ENCODE measurements around the gene HMX3.

HMX3 gene

DNA sequence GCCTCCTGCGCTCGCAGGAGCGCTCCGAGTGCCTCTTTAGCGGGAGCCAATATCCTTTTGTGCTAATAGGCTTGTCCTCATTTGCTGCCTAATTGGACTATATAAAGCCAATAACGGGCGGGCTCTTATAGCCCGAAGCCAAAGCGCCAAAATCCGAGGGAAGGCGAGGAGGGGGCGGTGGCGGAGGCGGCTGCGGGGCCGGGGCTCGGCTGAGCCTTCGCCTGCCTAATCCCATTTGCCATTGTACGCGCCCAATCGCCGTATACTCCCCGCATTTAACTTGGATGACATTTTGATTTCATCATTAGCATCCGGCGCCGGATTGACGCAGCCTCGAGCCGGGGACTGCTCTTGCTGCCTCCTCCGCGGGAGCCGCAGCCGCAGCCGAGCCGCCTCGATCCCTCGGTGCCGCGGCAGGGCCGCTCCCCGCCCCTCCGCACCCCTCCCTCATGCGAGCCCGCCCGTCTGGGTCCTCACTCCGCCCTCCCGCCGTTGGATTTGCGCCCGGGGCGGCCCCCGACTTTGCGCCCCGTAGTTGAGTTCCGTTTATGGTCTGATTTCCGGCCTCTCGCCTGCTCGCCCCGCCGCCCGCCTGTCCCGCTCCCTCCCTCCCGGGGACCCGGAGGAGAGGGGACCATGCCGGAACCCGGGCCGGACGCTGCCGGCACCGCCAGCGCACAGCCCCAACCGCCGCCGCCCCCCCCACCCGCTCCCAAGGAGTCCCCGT is at the start of gene HMX3:
Gene HMX3 (plus strand): TSS at position 556 of the 727 bp plus-strand sequence. CDS start 81 bp downstream, at position 637.
- peak in 1 of 2 experiments; percentile 1 for DNase-seq

DNA sequence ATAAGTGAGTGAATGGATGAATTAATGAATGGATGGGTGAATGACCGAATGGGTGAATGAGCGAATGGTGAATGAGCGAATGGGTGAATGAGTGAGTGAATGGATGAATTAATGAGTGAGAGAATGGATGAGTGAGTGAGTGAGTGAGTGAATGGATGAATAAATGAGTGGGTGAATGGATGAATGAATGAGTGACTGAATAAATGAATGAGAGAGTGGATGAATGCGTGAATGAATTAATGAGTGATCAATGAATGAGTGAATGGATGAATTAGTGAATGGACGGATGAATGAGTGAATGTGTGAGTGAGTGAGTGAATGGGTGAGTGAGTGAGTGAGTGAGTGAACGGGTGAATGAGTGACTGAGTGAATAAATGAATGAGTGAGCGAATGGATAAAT is 49.5 kb upstream of the HMX3 start:
- DNase-seq: no peak

DNA sequence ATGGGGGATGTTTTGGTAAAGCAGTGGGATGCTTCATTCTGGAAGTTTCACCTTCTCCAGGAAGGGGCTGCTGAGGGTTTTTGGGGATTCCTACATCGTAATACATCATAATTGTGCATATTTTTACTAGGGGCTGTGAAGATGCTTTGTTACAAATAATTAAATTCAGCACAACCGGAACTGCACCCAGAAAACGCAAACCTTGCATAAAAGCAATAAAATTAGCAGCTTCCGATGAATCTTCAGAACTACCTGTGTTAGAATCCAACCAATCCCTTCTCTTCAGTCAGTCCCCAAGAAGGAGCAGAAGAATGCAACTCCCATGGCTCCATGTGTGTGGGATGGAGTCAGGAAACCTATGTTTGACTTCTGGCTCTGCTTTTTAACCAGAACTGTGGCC is 48.4 kb upstream of the HMX3 start:
- no peak for DNase-seq

DNA sequence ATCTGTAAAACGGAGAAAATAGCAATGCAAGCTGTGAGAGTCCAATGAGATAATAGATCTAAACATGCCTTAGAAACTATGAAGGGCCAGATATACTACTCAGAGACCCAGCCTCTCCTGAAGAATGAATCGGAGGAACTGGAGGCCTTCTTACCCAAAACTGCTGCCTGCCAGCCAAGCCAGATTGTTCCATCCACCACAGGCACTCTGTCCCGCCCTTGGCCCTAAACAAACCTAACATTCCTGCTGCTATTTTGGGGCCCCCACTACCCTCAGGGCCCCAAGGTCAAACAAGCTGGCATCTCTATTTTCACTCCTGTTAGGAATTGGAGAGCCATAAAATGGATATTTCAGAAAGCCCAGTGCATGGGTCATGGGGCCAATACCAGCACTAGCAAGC is 48.0 kb upstream of the HMX3 start:
- no peak for DNase-seq

DNA sequence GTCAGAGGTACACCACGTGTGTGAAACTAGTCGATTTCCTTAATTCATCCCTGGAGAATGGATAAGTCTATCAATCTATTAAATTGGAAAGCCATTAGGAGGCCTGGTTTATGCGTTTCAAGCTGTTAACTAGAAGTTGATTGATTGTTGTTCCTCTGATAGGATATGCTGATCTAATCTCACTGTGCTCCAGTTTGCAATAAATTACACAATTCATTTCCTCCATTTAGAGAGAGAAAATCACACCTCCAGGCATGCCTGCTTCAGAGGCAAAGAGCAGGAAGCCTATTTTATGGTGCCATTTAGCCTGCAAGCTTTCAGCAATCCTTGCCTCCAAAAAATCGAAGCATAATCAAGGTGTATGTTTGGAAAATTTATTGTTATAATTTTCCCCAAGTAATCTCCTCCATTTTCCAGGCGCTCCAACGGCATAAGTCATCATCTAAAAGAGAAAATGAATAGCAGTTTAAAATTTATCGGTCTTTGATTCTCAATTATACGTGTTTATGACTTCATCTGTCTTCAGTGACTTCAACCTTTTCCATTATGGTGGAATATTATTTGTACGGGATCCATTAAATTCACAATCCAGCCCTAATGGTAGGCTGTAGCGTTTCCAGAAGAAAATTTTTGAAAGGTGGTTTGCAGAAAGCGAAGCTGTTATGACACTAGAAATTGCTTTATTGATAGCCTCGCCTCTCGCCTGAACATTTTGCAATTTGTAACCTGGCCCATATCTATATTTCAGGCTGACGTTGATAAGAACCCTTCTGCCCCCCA is 42.9 kb upstream of the HMX3 start:
- no peak for DNase-seq

DNA sequence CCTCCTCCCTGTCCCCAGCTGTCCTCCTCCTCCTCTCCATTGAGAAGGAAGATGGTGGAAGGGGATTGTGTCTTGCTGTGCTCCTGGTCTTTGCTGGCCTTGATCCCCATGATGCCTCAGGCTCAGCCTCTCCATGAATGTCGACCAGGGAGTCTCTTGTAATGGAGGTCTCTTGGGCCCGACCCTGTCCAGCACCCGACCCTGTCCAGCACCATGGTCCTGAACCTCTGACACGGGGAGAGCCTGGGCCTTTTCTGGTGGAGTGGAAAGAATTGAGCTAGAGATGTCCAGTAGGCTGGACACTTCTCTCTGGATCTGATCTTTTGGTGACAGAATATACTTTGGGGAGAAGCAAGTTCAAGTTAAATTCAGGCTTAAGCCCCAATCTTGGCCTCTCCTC is 42.3 kb upstream of the HMX3 start:
- DNase-seq: no peak

DNA sequence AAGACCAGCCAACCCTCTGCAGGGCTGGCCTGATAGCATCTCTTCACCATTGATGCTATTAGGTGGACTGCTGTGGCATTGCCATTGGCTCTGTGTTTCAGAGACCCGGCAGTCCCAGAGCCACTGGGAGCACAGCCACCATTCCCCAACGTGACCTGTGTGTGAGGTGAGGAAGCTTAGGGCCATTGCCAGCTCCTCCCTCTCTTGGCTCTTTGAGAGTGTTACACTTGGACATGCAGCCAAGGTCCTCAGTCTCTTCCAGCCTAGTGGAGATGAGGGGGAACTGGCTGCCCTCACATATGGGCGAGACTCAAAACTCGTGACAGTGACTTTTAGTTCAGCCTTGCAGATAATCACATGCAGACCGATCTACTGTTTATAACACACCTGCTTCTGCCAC is 39.3 kb upstream of the HMX3 start:
- no peak for DNase-seq

DNA sequence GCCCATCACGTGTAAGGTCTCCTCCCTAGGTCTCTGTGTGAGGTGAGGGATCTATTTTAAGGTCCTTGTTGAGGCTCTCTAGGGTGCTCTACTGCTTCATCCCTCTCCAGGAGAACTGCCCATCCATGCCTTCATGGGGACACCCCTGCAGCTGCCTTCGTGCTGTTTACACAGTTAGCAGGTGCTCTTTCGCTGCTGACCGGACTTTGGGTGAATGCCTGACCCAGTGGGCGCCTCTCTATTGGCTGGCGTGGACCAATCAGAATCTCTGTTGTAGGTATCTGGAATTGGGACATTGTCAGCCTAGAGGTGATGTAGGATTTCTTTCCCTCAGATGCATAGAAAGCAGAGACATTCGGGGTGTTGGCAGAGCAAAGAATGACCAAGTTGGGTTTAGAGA is 38.7 kb upstream of the HMX3 start:
- no peak for DNase-seq

DNA sequence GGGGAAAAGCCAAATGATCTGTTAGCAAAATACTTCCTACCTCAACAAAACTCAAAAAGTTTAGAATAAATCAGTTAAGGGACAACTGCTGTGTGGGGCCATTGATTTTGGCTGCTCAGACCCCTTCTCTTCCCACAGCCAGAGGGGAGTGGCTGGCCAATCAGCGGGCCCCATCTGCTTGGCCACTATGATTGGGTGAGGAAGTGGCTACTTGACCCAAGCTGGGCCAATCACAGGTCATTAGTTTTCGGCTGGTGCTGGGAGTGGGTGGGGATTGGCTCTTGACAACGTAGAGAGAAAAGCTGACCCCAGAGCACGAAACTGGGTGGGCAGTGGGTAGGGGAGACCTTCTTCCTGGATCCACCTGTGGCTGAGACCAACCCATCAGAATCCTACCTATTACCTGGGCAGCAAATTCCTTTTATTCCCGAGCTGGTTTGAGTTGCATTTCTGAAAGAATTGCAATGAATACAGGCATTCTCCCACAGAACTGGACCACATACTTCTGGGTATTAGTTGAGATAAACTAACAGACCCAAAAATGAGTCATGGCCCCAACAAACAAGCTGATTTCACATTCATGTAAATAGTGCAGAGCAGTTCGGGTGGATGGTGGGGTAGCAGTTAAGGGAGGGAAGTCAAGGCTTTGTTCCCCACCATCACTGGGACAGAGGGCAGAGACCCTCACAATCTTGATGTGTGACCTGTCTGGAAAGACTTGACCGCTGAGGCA is 35.6 kb upstream of the HMX3 start:
- DNase-seq: no peak

DNA sequence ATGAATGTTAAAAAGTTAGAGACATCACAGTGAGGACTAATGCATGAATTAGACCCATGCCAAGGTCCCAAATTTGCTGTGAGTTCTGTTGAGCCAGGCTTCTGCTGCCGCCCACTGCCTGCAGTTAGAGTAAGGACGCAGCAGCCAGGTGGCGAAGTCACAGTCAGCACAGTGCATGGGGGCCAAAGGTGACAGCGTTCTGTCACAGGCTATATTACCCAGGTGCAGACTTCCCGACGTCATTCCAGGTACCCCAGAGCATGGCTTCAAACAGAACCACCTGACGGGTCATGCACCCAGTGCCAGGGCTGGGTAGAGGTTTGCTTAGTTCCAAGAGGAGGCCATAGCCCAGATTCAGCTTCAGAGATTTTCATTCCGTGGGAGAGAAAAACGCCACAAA is 33.9 kb upstream of the HMX3 start:
- no peak for DNase-seq

DNA sequence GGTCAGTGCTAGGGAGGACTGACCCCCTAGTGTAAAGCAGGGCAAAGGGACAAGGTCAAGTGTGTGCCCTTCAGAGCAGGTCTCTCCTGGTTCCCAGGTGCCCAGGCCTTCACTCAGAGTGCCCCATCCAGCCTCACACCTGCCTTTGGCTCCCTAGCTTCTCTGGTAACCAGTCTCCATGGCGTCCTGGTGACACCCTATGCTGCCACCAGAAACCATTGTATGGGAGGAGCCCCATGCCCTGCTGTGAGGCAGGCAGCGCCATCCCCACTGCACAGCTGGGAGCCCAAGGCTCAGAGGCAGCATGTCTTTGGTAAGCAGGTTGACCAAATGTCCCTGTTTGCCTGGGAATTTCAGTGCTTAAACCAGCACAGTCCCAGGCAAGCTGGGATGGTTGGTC is 33.1 kb upstream of the HMX3 start:
- no peak for DNase-seq

DNA sequence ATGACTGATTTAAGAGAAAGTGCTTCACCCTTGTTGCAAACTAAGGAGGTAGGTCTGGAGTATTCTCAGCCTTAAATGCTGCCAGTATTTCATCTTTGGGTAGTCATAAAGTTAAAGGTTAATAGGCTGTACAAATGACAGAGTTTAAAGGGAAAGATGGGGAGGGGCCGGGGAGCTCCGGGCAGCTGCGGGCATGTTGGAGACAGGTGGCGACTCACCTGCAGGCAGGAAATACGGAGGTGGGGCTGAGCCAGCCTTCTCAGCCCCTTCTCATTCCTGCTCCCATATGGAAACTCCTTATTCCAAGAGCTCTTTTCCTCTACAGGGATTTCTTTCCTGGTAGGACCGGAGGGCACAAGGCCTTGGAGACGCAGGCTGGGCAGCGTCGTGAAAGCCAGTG is 31.8 kb upstream of the HMX3 start:
- DNase-seq: no peak

DNA sequence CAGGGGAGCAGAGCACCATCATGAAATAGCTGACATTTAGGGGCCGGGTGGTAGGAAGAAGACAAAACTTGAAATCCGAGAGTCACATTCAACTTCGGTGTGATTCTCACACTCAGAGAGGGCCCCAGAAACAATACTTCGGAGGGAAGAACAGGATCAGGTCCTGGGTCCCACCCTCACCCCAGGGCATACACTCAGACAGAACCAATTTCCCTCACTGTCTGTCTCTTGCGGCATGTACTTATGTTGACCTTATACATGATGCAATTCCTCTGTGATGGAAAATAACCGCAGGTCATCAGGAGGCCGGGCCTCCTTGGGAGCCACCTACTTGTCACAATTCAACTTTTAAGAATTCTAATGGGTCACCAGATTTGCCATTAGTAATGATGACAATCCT is 26.3 kb upstream of the HMX3 start:
- no peak for DNase-seq

DNA sequence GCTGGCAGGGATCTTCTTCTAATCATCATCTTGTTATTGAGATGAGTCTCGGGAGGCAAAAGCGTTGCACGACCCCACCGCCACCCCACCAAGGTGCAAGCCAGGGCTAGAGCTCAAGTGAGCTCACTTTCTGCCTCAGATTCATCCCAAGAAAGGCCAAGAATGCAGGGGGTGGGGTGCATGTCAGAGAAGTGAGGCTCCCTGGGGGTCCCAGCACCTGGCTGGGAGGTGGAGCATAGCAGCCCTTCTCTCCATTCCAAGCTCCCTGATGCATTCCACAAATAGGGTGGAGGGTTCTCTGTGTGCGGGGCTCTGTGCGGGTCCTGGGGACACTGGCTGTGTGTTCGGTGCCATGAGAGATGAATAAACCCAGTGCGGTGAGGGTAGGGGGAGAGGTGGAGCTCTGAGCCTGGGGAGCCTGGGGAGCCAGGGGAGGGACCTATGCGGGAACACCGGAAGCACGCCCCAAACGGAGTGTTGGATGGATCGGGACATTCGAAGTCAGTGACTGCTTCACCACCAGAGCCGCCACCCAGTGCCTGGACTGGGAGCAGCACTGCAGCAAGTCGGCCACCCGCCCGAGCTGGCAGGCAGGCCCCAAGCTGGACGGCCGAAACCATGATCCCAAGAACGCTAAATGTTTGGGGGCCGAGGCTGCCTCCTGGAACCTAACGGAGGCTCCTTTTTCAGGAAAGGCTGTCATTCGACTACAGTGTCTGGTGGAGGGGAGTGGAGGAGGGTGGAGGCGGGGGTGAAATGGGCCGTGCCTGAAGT is 17.9 kb upstream of the HMX3 start:
- no peak for DNase-seq

DNA sequence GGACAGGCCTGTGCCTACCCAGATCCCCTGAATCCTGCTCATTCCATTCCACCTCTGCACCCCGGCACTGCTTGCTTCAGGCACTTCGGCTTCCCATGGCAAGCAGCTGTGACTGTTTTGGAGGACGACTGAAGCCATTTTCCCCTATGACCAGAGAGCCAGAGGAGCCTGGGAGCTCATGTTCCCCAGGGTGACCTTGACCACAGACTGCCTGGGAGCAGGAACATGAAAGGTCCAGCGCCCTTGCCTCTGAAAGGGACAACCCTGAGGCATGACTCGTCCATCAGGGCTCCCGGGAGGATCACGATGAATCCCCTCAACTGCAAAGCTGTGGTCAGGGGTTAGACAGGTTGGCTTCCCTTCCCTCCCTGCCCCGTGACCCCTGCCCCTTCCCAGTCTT is 16.7 kb upstream of the HMX3 start:
- DNase-seq: no peak

DNA sequence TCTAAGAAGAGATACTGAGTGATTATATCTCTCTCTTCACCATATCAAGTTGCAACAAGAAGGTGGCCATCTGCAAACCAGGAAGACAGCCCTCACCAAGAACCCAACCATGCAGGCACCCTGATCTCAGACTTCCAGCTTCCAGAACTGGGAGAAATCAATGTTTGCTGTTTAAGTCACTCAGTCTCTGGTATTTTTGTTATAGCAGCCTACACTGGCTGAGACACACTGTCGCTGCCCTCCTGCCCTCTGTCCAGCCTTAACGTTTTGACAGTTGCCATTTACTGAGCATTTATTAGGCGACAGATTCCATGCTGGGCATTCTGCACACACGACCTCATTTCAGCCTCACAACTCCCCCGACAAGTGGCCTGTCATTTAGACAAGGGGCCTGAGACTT is 9.5 kb upstream of the HMX3 start:
- DNase-seq: no peak

DNA sequence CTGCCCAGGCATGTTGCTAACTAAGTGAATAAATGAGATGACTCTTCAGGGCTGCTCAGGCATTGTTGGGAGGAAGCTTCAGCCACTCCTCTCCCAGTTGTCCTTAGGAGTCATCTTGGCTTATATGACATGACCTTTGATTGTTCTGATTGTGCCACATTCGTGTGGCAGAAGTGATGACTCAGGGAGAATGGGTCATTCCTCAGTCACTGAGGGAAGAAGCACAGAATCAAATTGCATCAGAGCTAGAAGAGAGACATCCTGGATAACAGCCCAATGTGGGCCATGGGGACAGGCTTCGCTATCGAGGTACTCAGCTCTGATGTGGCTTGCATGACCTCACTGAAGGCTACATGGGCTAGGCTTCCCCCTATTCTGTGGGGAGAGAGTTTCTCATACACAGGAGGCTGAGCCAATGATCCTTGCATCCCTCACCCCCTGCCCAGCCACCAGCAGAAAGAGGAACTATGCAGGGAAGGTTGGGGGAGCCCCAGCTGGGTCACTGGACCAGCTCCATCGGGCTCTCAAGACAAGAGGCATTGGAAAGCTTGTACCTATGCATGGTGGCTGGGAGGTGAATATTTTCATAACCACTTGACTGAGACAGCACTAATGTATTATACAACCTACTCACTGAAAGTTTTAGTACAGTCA is 6.0 kb upstream of the HMX3 start:
- DNase-seq: no peak

DNA sequence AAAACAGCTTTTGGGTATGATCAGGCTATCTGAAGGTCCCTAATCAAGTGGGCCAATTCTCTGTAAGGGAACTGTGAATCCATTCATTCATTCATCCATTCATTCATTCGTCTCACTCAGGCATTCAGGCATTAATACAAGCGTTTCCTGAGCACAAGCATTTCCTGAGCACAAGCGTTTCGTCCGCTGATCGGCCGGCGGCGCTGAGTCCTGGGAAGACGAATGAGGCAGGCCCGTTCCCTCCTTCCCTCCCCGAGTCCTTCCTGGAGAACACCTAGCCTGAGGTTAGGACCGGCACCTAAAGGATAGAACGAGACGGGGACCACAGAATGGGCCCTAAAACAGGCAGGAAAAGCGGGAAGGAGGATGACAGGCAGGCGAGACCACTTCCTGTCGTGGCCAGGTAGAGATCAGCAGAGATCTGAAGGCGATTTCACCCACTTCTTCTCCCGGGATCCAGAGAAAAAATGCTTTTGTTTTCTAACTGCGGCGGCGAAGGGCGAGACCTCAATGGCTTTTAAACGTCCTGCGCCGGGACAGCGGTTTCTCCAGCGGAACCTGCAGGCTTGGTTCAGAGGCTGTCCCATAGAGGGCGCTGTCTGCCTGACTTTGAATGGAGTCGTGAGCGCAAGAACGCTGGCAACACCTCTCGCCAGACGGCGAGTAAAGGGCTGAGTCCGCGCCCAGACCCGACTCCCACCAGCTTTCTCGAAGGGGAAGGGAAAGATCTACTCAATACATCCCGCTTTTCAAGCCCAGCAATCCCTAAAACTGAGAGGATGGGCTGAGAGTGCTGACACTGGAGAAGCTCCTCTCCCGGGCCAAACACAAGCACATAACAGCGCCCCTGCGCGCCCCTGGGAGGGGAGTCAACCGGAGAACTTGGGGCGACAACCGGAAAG is 2.9 kb upstream of the HMX3 start:
- peak; percentile 63 to 65 for DNase-seq

DNA sequence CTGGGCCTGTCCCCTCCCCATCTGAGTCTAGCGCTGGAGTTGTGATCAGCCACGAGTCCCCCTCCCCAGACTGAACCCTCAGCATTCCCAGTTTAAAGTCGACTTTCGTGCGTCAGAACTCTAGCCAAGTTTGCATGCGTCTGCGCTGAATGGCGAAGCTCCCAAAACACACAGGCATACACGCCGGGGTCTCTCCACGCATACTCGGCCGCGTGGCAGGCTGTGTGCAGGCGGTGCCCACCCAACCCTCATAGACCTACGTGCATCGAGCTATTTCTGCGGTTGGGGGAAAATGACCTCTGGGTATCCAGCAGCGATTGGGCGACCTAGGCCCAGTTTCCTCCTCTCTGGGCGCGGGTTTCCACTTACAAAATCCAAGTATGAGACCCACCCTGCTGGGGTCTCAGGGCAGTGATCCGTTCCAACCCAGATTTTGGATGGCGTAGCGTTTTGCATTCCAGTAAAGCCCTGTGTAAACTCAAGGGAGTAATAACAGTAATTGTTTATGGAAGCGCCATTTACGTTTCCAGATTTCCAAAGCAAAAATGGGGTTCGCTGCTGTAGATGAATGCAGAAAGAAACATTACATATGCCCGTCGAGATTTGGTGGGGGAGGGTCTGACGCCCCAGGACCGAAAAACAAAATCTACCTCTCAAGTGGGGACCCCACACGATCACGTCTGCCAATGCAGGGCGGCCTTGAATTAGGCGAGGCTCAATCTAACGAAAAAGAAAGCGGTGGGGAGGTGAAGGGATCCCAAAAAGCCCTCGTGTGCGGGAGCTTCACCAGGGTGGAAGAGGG is 2.0 kb upstream of the HMX3 start:
- DNase-seq: no peak

DNA sequence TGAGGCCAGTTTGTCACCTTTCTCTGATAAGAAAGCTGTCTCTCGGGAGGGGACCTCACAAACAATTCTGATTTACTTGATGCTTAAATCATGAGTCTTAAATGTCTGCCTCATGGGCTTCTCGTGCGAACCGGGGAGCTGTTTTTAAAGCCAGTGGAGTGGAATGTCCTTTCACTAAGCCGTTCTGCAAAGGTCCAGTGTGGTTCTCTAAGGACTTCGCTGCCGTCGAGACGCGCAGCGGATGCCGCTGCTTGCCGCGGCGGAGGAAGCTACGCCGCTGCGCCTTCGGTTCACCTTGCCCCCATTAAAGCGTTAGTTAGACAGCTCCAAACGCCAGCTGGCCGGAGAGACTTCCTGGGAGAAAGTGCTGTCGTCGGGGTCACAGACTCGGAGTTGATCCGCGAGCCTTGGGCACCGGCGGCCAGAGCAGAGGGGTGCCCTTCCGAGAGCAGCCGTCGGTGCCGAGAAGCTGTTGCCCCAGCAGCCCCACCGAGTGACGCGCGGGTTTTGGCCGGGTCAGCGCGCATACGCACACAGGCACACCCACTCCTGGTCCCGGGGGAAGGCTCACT is 1.3 kb upstream of the HMX3 start:
- no peak for DNase-seq
